ENCODE data around the gene CLPSL1. TPM values are rescaled to one million over a fixed set of nuclear protein-coding genes. Genes with fewer than 3 reads are reported as not detected.

The CLPSL1 gene
- total RNA-seq, 1 experiment from 2014 or later, result not detected

GRCh38 chr6:35777356-35778102 lies 3.3 kb upstream of the CLPSL1 start:
- no peaks in the 10 kb centered on the region for H3K27me3 ChIP-seq (ENCODE audit: insufficient read depth, low read depth)
- no peaks in the 10 kb centered on the region for H4K20me1 ChIP-seq (ENCODE audit: insufficient read depth)
- no peak for TF ChIP-seq EZH2 (IDR thresholded peaks at IDR 0.05; ENCODE audit: low read depth)
- TF ChIP-seq, protein P1, sequence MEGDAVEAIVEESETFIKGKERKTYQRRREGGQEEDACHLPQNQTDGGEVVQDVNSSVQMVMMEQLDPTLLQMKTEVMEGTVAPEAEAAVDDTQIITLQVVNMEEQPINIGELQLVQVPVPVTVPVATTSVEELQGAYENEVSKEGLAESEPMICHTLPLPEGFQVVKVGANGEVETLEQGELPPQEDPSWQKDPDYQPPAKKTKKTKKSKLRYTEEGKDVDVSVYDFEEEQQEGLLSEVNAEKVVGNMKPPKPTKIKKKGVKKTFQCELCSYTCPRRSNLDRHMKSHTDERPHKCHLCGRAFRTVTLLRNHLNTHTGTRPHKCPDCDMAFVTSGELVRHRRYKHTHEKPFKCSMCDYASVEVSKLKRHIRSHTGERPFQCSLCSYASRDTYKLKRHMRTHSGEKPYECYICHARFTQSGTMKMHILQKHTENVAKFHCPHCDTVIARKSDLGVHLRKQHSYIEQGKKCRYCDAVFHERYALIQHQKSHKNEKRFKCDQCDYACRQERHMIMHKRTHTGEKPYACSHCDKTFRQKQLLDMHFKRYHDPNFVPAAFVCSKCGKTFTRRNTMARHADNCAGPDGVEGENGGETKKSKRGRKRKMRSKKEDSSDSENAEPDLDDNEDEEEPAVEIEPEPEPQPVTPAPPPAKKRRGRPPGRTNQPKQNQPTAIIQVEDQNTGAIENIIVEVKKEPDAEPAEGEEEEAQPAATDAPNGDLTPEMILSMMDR (conservative IDR thresholded peaks at IDR 0.05), result no peak
- BruUV-seq (replicated peaks), result no TSS peak
- H3K4me1 ChIP-seq (replicated peaks; ENCODE audit: insufficient read depth), result peaks cover 31% of the 10 kb centered on the region
- peak overlapping the region; percentile 86 for H3K4me2 ChIP-seq
- ChIA-PET POLR2A (ENCODE audit: unreplicated experiment) (no interaction called here), CTCF (no interaction called here)
- intact Hi-C loops (cut with micrococcal nuclease; ENCODE audit: unreplicated experiment), result no loop called here
- peaks cover 16% of the 10 kb centered on the region; the same call in 1 of the 2 replicates for H3F3A ChIP-seq (ENCODE audit: insufficient read depth, low read depth)
- no peak overlapping the region for H2AFZ ChIP-seq
- no peaks in the 10 kb centered on the region for H3K36me3 ChIP-seq (ENCODE audit: low read depth)
- H3K9me3 ChIP-seq (ENCODE audit: insufficient read depth, low read depth), result no peaks in the 10 kb centered on the region
- H3K9me2 ChIP-seq (ENCODE audit: insufficient read depth), result no peaks in the 10 kb centered on the region
- H3K79me2 ChIP-seq (ENCODE audit: low read depth), result no peaks in the 10 kb centered on the region
- no peak overlapping the region for H3K4me3 ChIP-seq
- H3K27ac ChIP-seq, result no peak overlapping the region
- DNase-seq, result peak; percentile 37 to 78

- H3K9me3 ChIP-seq (ENCODE audit: insufficient read depth, low read depth), result no peaks in the 10 kb centered on the region
- no TSS peak for BruUV-seq (replicated peaks)
- POLR2A ChIA-PET (ENCODE audit: unreplicated experiment), result no interaction called here
- H2AFZ ChIP-seq, result no peak overlapping the region
- H3K9me2 ChIP-seq (ENCODE audit: insufficient read depth), result no peaks in the 10 kb centered on the region
- no peak overlapping the region for H3K4me2 ChIP-seq
- TF ChIP-seq EZH2 (IDR thresholded peaks at IDR 0.05; ENCODE audit: low read depth), result no peak
- TF ChIP-seq, protein P1 (conservative IDR thresholded peaks at IDR 0.05), result no peak
- peaks cover 16% of the 10 kb centered on the region; the same call in 1 of the 2 replicates for H3F3A ChIP-seq (ENCODE audit: insufficient read depth, low read depth)
- intact Hi-C loops (cut with micrococcal nuclease; ENCODE audit: unreplicated experiment), result no loop called here
- H3K4me1 ChIP-seq (replicated peaks; ENCODE audit: insufficient read depth), result peaks cover 37% of the 10 kb centered on the region
- H3K4me3 ChIP-seq, result no peak overlapping the region
- H4K20me1 ChIP-seq (ENCODE audit: insufficient read depth), result no peaks in the 10 kb centered on the region
- no peaks in the 10 kb centered on the region for H3K27me3 ChIP-seq (ENCODE audit: insufficient read depth, low read depth)
- no peaks in the 10 kb centered on the region for H3K36me3 ChIP-seq (ENCODE audit: low read depth)
- H3K79me2 ChIP-seq (ENCODE audit: low read depth), result no peaks in the 10 kb centered on the region
- no peak overlapping the region for H3K27ac ChIP-seq
- DNase-seq, result no peak
- CTCF ChIA-PET, result no interaction called here
These were observed 2.4 kb upstream of the CLPSL1 start for GRCh38 chr6:35778437-35778836.

DNA sequence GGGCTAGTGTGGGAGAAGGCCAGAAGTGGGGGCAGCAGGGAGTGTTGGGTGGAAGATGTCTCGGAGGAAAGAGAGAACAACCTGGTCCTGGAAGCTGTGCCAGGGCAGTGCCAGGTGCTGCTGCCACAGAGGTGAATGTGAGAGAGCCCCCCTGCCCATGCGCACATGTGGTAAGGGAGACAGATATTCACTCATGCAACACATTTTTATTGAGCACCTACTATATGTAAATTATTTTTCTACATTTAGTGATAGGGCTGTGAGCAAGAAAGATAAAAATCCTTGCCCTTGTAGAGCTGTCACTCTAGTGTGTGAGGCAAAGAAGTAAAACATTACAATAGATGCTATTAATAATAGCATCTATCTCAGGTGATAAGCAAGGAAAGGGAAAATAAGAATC lies 471 bp downstream of the CLPSL1 start:
- no peak overlapping the region for H2AFZ ChIP-seq
- ChIA-PET POLR2A (ENCODE audit: unreplicated experiment) (no interaction called here), CTCF (interaction anchor here (1.1 kb wide), 1 partner anchor 24 kb away, joined by 7 read pairs; no protein-coding TSS in a partner anchor)
- no peak for DNase-seq
- H3K4me1 ChIP-seq (replicated peaks; ENCODE audit: insufficient read depth), result peaks cover 45% of the 10 kb centered on the region
- H4K20me1 ChIP-seq (ENCODE audit: insufficient read depth), result no peaks in the 10 kb centered on the region
- peaks cover 11% of the 10 kb centered on the region; the same call in 1 of the 2 replicates for H3F3A ChIP-seq (ENCODE audit: insufficient read depth, low read depth)
- BruUV-seq (replicated peaks), result no TSS peak
- no peaks in the 10 kb centered on the region for H3K9me2 ChIP-seq (ENCODE audit: insufficient read depth)
- peak overlapping the region; percentile 30; the same call in 1 of the 2 replicates for H3K4me2 ChIP-seq
- TF ChIP-seq, protein P1 (conservative IDR thresholded peaks at IDR 0.05), result no peak
- TF ChIP-seq EZH2 (IDR thresholded peaks at IDR 0.05; ENCODE audit: low read depth), result no peak
- intact Hi-C loops (cut with micrococcal nuclease; ENCODE audit: unreplicated experiment), result no loop called here
- H3K27ac ChIP-seq, result no peak overlapping the region
- no peaks in the 10 kb centered on the region for H3K9me3 ChIP-seq (ENCODE audit: insufficient read depth, low read depth)
- no peaks in the 10 kb centered on the region for H3K36me3 ChIP-seq (ENCODE audit: low read depth)
- H3K79me2 ChIP-seq (ENCODE audit: low read depth), result no peaks in the 10 kb centered on the region
- no peaks in the 10 kb centered on the region for H3K27me3 ChIP-seq (ENCODE audit: insufficient read depth, low read depth)
- no peak overlapping the region for H3K4me3 ChIP-seq

All from PC-9 (cell line).